Measurements from ENCODE around the gene BMP6. TPM values are rescaled to one million over a fixed set of nuclear protein-coding genes. Genes with fewer than 3 reads are reported as not detected.

The BMP6 gene
- polyA plus RNA-seq, 2 donors = 0.26 to 0.55 TPM

DNA sequence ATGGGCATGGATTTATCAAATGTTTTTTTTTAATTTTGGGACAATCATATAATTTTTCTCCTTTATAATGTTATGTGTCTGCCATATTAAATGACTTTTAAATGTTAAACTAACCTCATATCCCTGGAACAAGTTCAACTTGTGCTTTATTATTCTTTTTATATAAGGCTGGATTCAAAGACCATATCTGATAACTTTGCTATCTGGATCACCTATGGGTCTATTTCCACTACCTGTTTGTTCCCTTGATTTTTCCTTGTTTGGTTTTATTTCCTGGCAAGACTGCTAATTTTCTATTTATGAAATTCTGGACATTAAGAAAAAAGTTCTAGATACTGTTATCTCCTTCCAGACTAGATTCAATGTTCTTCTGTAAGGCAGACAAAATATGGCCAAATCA, 125.9 kb downstream of the BMP6 start:
- H3K27ac ChIP-seq (ENCODE audit: low read depth in 2 of 2, low read length in 1 of 2) = no peak overlapping the region
- H3K9me3 ChIP-seq (ENCODE audit: control insufficient read depth in 2 of 2, insufficient read depth in 1 of 2, low read depth in 1 of 2, low read length in 1 of 2) = peaks cover 0 to 2% of the 10 kb centered on the region in 2 donors
- no peak overlapping the region for H3K4me3 ChIP-seq (ENCODE audit: low read depth in 1 of 2, low read length in 2 of 2)
- no peaks in the 10 kb centered on the region for H3K27me3 ChIP-seq (ENCODE audit: control insufficient read depth in 1 of 2, insufficient read depth in 2 of 2, low read length in 2 of 2)
- no peaks in the 10 kb centered on the region for H3K36me3 ChIP-seq (ENCODE audit: control insufficient read depth in 2 of 2, insufficient read depth in 2 of 2, low read length in 1 of 2)
- H3K4me1 ChIP-seq (ENCODE audit: control insufficient read depth in 2 of 2, insufficient read depth in 2 of 2, low read length in 1 of 2) = no peaks in the 10 kb centered on the region

DNA sequence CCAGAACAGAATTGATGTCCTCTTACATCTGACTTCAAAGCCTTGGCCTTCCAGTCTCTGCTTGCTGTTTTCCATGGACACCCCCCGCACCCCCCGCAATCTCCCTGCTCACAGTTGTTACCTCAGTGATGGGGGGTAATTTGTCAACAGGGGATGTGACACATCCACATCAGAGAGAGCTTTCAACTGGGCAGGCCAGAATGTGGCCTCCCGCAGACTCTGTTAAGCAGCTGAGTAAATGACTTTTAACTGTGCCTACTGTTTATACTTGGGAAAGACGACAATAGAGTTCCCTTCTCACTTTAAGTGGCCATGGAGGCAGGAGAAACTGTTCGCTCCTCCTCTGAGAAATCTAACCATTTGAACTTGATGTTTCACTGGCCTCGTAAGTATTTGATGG, 133.7 kb downstream of the BMP6 start:
- Histone ChIP-seq H3K4me1 (ENCODE audit: control insufficient read depth in 2 of 2, insufficient read depth in 2 of 2, low read length in 1 of 2) (no peaks in the 10 kb centered on the region), H3K4me3 (ENCODE audit: low read depth in 1 of 2, low read length in 2 of 2) (no peak overlapping the region), H3K27ac (ENCODE audit: low read depth in 2 of 2, low read length in 1 of 2) (no peak overlapping the region), H3K9me3 (ENCODE audit: control insufficient read depth in 2 of 2, insufficient read depth in 1 of 2, low read depth in 1 of 2, low read length in 1 of 2) (no peaks in the 10 kb centered on the region), H3K36me3 (ENCODE audit: control insufficient read depth in 2 of 2, insufficient read depth in 2 of 2, low read length in 1 of 2) (no peaks in the 10 kb centered on the region), H3K27me3 (ENCODE audit: control insufficient read depth in 1 of 2, insufficient read depth in 2 of 2, low read length in 2 of 2) (no peaks in the 10 kb centered on the region)
- WGBS, 2 donors = 59 to 73% methylated on average over 6 of the region's 6 CpGs

DNA sequence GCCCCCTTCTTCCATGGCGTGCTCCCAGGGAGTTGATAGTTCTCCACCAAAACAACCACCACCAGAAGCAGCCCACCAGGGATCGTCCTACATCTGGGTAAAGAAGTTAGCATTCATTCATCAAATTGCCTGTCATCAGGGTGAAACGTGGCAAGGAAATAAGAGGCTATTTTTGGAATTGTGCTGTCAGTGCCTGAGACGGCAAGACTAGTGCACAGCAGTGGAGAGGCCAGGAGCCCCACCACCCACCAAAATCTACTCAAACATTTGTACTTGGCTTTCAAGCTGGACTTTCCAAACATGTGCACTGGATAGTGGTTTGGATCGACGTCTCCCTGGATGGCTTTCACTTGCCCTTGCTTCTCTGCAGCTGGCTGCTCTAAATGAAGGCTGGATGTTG, 139.9 kb downstream of the BMP6 start:
- WGBS, 2 donors = 50 to 59% methylated on average over 6 of the region's 6 CpGs
- H3K9me3 ChIP-seq (ENCODE audit: control insufficient read depth in 2 of 2, insufficient read depth in 1 of 2, low read depth in 1 of 2, low read length in 1 of 2) = no peaks in the 10 kb centered on the region
- no peaks in the 10 kb centered on the region for H3K36me3 ChIP-seq (ENCODE audit: control insufficient read depth in 2 of 2, insufficient read depth in 2 of 2, low read length in 1 of 2)
- H3K27ac ChIP-seq (ENCODE audit: low read depth in 2 of 2, low read length in 1 of 2) = no peak overlapping the region
- H3K4me3 ChIP-seq (ENCODE audit: low read depth in 1 of 2, low read length in 2 of 2) = no peak overlapping the region
- no peaks in the 10 kb centered on the region for H3K4me1 ChIP-seq (ENCODE audit: control insufficient read depth in 2 of 2, insufficient read depth in 2 of 2, low read length in 1 of 2)
- no peaks in the 10 kb centered on the region for H3K27me3 ChIP-seq (ENCODE audit: control insufficient read depth in 1 of 2, insufficient read depth in 2 of 2, low read length in 2 of 2)

DNA sequence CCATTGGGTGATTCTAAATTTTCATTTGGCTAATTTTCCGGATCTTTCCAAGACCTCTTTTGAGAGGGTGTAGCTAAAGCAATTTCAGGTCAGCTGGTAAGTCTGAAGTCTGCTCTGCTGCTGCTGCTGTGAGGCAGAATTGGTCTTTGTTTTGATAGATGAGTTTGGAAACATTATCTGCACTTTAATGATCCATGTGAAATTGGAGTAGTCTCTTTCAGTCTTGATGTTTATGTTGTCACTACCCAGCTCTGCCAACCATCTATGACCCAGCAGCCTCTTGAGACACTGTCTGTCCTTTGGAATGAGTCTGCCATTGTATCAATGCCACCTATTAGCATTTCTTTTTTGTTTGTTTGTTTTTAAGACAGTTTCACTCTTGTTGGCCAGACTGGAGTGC, 140.6 kb downstream of the BMP6 start:
- Histone ChIP-seq H3K27me3 (ENCODE audit: control insufficient read depth in 1 of 2, insufficient read depth in 2 of 2, low read length in 2 of 2) (no peaks in the 10 kb centered on the region), H3K36me3 (ENCODE audit: control insufficient read depth in 2 of 2, insufficient read depth in 2 of 2, low read length in 1 of 2) (no peaks in the 10 kb centered on the region), H3K9me3 (ENCODE audit: control insufficient read depth in 2 of 2, insufficient read depth in 1 of 2, low read depth in 1 of 2, low read length in 1 of 2) (no peaks in the 10 kb centered on the region), H3K27ac (ENCODE audit: low read depth in 2 of 2, low read length in 1 of 2) (no peak overlapping the region), H3K4me1 (ENCODE audit: control insufficient read depth in 2 of 2, insufficient read depth in 2 of 2, low read length in 1 of 2) (no peaks in the 10 kb centered on the region), H3K4me3 (ENCODE audit: low read depth in 1 of 2, low read length in 2 of 2) (no peak overlapping the region)
- 85 to 96% methylated on average over 1 of the region's 1 CpG for WGBS, 2 donors

DNA sequence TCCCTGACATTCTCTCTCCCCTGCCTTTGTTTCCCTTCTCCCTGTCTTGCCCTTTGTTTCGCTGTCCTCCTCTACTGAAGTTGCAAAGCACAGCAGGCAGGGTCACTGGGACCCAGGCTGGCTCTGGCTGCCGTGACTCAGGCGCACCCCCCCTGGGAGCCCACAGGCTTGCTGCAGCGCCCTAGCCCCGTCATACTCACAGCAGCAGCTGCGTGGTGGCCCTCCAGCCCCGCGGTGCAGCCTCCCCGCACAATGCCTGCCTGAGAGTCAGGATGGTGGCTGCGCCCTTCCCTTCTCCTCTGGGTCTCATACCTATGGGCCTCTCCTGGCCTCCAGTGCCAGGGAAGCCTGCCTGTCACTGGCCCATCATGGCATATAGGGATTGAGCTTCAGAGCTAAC, 143.0 kb downstream of the BMP6 start:
- Histone ChIP-seq H3K4me1 (ENCODE audit: control insufficient read depth in 2 of 2, insufficient read depth in 2 of 2, low read length in 1 of 2) (no peaks in the 10 kb centered on the region), H3K27me3 (ENCODE audit: control insufficient read depth in 1 of 2, insufficient read depth in 2 of 2, low read length in 2 of 2) (no peaks in the 10 kb centered on the region), H3K9me3 (ENCODE audit: control insufficient read depth in 2 of 2, insufficient read depth in 1 of 2, low read depth in 1 of 2, low read length in 1 of 2) (peaks cover 0 to 3% of the 10 kb centered on the region in 2 donors), H3K4me3 (ENCODE audit: low read depth in 1 of 2, low read length in 2 of 2) (no peak overlapping the region), H3K36me3 (ENCODE audit: control insufficient read depth in 2 of 2, insufficient read depth in 2 of 2, low read length in 1 of 2) (no peaks in the 10 kb centered on the region), H3K27ac (ENCODE audit: low read depth in 2 of 2, low read length in 1 of 2) (no peak overlapping the region)
- 89% methylated on average over 10 of the region's 10 CpGs for WGBS, 2 donors

DNA sequence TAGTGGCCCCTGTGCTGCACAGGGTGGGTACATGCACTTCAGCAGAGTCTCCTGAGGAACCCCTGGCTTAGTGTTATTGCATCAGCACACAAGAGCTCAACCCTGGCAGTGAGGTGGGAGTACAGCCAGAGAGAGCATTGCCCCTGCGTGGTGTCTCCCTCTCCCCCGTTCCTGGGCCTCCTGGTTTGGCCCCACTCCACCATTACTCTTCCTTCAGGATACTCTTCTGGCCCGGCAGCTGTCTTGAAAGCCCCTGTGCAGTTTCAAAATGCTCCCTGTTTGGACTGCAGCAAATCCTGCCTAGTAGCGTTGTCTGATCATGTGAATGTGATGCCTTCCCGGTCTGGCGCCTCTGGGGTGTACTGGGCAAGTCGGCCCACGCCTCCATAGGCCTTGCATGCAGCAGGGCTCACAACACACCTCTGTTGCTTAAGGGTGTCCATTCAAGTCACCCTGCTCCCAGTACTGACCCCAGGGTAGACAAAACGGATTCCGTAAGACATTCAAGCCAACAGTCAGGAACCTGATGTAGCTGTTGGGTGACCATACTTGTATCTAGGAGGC, 152.6 kb downstream of the BMP6 start:
- Histone ChIP-seq H3K4me1 (ENCODE audit: control insufficient read depth in 2 of 2, insufficient read depth in 2 of 2, low read length in 1 of 2) (no peaks in the 10 kb centered on the region), H3K27me3 (ENCODE audit: control insufficient read depth in 1 of 2, insufficient read depth in 2 of 2, low read length in 2 of 2) (no peaks in the 10 kb centered on the region), H3K27ac (ENCODE audit: low read depth in 2 of 2, low read length in 1 of 2) (no peak overlapping the region), H3K9me3 (ENCODE audit: control insufficient read depth in 2 of 2, insufficient read depth in 1 of 2, low read depth in 1 of 2, low read length in 1 of 2) (no peaks in the 10 kb centered on the region), H3K4me3 (ENCODE audit: low read depth in 1 of 2, low read length in 2 of 2) (no peak overlapping the region), H3K36me3 (ENCODE audit: control insufficient read depth in 2 of 2, insufficient read depth in 2 of 2, low read length in 1 of 2) (peaks cover 9 to 19% of the 10 kb centered on the region in 2 donors)
- 60 to 70% methylated on average over 10 of the region's 10 CpGs for WGBS, 2 donors

DNA sequence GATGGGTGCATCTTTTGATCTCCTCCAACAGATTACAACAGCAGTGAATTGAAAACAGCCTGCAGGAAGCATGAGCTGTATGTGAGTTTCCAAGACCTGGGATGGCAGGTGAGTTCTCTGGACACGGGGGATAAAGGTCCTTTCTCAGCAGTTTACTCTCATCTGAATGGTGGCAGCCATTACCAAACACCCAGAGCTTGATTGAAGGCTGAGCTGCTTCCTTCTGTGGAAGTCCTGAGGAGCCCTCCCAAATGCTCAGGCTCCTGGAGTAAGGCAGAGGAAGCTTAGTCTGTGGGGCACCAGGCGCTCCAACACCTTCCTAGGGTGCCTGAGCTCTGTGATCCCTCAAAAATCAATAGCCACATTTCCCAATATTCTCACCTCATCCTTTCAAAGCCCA, 153.1 kb downstream of the BMP6 start:
- 85 to 92% methylated on average over 2 of the region's 2 CpGs for WGBS, 2 donors
- H3K36me3 ChIP-seq (ENCODE audit: control insufficient read depth in 2 of 2, insufficient read depth in 2 of 2, low read length in 1 of 2) = peaks cover 13 to 23% of the 10 kb centered on the region in 2 donors
- H3K27ac ChIP-seq (ENCODE audit: low read depth in 2 of 2, low read length in 1 of 2) = no peak overlapping the region
- H3K27me3 ChIP-seq (ENCODE audit: control insufficient read depth in 1 of 2, insufficient read depth in 2 of 2, low read length in 2 of 2) = no peaks in the 10 kb centered on the region
- H3K9me3 ChIP-seq (ENCODE audit: control insufficient read depth in 2 of 2, insufficient read depth in 1 of 2, low read depth in 1 of 2, low read length in 1 of 2) = no peaks in the 10 kb centered on the region
- no peaks in the 10 kb centered on the region for H3K4me1 ChIP-seq (ENCODE audit: control insufficient read depth in 2 of 2, insufficient read depth in 2 of 2, low read length in 1 of 2)
- H3K4me3 ChIP-seq (ENCODE audit: low read depth in 1 of 2, low read length in 2 of 2) = no peak overlapping the region

DNA sequence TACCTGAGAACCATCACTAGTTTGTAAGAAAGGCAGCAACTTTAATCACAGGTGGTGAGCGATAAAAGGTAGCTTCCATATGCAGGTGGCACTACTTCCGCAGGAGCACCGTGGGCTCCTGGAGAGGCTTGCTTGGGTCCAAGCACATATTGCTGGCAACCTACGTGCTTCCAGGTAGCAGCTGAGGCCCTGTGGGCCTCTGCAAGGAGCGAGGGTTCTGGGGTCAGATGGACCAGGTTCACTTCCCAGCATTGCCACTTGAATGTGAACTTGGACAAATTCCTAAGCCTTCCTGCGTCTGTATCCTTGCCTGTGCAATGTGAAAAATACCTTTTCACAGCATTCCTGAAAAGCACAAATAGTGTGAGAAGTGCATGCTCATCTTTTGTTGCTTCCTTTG, 153.7 kb downstream of the BMP6 start:
- H3K4me3 ChIP-seq (ENCODE audit: low read depth in 1 of 2, low read length in 2 of 2) = no peak overlapping the region
- no peaks in the 10 kb centered on the region for H3K27me3 ChIP-seq (ENCODE audit: control insufficient read depth in 1 of 2, insufficient read depth in 2 of 2, low read length in 2 of 2)
- peaks cover 16 to 23% of the 10 kb centered on the region in 2 donors for H3K36me3 ChIP-seq (ENCODE audit: control insufficient read depth in 2 of 2, insufficient read depth in 2 of 2, low read length in 1 of 2)
- WGBS, 2 donors = 89 to 93% methylated on average over 6 of the region's 6 CpGs
- H3K9me3 ChIP-seq (ENCODE audit: control insufficient read depth in 2 of 2, insufficient read depth in 1 of 2, low read depth in 1 of 2, low read length in 1 of 2) = no peaks in the 10 kb centered on the region
- H3K27ac ChIP-seq (ENCODE audit: low read depth in 2 of 2, low read length in 1 of 2) = no peak overlapping the region
- no peaks in the 10 kb centered on the region for H3K4me1 ChIP-seq (ENCODE audit: control insufficient read depth in 2 of 2, insufficient read depth in 2 of 2, low read length in 1 of 2)

DNA sequence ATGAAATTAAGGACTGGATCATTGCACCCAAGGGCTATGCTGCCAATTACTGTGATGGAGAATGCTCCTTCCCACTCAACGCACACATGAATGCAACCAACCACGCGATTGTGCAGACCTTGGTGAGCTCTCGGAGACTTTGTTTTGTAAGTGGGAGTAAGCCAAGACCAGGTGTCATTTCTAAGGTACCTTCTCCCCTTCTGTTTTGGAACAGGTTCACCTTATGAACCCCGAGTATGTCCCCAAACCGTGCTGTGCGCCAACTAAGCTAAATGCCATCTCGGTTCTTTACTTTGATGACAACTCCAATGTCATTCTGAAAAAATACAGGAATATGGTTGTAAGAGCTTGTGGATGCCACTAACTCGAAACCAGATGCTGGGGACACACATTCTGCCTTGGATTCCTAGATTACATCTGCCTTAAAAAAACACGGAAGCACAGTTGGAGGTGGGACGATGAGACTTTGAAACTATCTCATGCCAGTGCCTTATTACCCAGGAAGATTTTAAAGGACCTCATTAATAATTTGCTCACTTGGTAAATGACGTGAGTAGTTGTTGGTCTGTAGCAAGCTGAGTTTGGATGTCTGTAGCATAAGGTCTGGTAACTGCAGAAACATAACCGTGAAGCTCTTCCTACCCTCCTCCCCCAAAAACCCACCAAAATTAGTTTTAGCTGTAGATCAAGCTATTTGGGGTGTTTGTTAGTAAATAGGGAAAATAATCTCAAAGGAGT, 154.2 kb downstream of the BMP6 start:
- no peak overlapping the region for H3K4me3 ChIP-seq (ENCODE audit: low read depth in 1 of 2, low read length in 2 of 2)
- H3K27me3 ChIP-seq (ENCODE audit: control insufficient read depth in 1 of 2, insufficient read depth in 2 of 2, low read length in 2 of 2) = no peaks in the 10 kb centered on the region
- H3K27ac ChIP-seq (ENCODE audit: low read depth in 2 of 2, low read length in 1 of 2) = no peak overlapping the region
- no peaks in the 10 kb centered on the region for H3K9me3 ChIP-seq (ENCODE audit: control insufficient read depth in 2 of 2, insufficient read depth in 1 of 2, low read depth in 1 of 2, low read length in 1 of 2)
- peaks cover 16 to 23% of the 10 kb centered on the region in 2 donors for H3K36me3 ChIP-seq (ENCODE audit: control insufficient read depth in 2 of 2, insufficient read depth in 2 of 2, low read length in 1 of 2)
- WGBS, 2 donors = 90 to 94% methylated on average over 13 of the region's 13 CpGs
- H3K4me1 ChIP-seq (ENCODE audit: control insufficient read depth in 2 of 2, insufficient read depth in 2 of 2, low read length in 1 of 2) = no peaks in the 10 kb centered on the region

DNA sequence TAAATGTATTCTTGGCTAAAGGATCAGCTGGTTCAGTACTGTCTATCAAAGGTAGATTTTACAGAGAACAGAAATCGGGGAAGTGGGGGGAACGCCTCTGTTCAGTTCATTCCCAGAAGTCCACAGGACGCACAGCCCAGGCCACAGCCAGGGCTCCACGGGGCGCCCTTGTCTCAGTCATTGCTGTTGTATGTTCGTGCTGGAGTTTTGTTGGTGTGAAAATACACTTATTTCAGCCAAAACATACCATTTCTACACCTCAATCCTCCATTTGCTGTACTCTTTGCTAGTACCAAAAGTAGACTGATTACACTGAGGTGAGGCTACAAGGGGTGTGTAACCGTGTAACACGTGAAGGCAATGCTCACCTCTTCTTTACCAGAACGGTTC, 154.8 kb downstream of the BMP6 start:
- no peaks in the 10 kb centered on the region for H3K9me3 ChIP-seq (ENCODE audit: control insufficient read depth in 2 of 2, insufficient read depth in 1 of 2, low read depth in 1 of 2, low read length in 1 of 2)
- H3K36me3 ChIP-seq (ENCODE audit: control insufficient read depth in 2 of 2, insufficient read depth in 2 of 2, low read length in 1 of 2) = peaks cover 18 to 23% of the 10 kb centered on the region in 2 donors
- no peaks in the 10 kb centered on the region for H3K4me1 ChIP-seq (ENCODE audit: control insufficient read depth in 2 of 2, insufficient read depth in 2 of 2, low read length in 1 of 2)
- no peaks in the 10 kb centered on the region for H3K27me3 ChIP-seq (ENCODE audit: control insufficient read depth in 1 of 2, insufficient read depth in 2 of 2, low read length in 2 of 2)
- WGBS, 2 donors = 94% methylated on average over 9 of the region's 9 CpGs
- no peak overlapping the region for H3K4me3 ChIP-seq (ENCODE audit: low read depth in 1 of 2, low read length in 2 of 2)
- H3K27ac ChIP-seq (ENCODE audit: low read depth in 2 of 2, low read length in 1 of 2) = no peak overlapping the region
